NCI-H524 treated with DMSO at 0.1 percent for 48 hours (cell line): ENCODE results near the gene MBLAC1.
A peak's percentile ranks its signal among the peaks of the same experiment; 100 is the strongest.

Experiments
- DNase-seq: peaks from one replicate; lab custom pipeline; 2025; lab: John Stamatoyannopoulos, UW

MBLAC1 gene

GRCh38 chr7:100126931-100127865 lies at the start of gene MBLAC1:
MBLAC1 (plus strand) TSS chr7:100126967; CDS start chr7:100127396, 429 bp downstream.
- peak; percentile 50 for DNase-seq

GRCh38 chr7:100077205-100077604 lies 49.6 kb upstream of the MBLAC1 start:
- DNase-seq = no peak

- no peak for DNase-seq
Observed at GRCh38 chr7:100079024-100079560, 47.7 kb upstream of the MBLAC1 start.

- DNase-seq = no peak
Observed at GRCh38 chr7:100080907-100081534, 45.7 kb upstream of the MBLAC1 start.

GRCh38 chr7:100081535-100082102 lies 45.1 kb upstream of the MBLAC1 start, which contains the start of gene ZNF3:
ZNF3 (minus strand) TSS chr7:100081723; CDS start chr7:100077357, 4,366 bp downstream.
- DNase-seq = peak; percentile 86

GRCh38 chr7:100082978-100083377 lies 43.8 kb upstream of the MBLAC1 start:
- no peak for DNase-seq

- DNase-seq = no peak
Observed at GRCh38 chr7:100085515-100085914, 41.3 kb upstream of the MBLAC1 start.

- no peak for DNase-seq
Observed at GRCh38 chr7:100087055-100087750, 39.6 kb upstream of the MBLAC1 start.

GRCh38 chr7:100088095-100088620 lies 38.6 kb upstream of the MBLAC1 start:
- DNase-seq = no peak

- no peak for DNase-seq
Observed at GRCh38 chr7:100088621-100089457, 37.9 kb upstream of the MBLAC1 start, which contains the start of gene COPS6. COPS6 (plus strand) TSS chr7:100088969; CDS start chr7:100088991, 22 bp downstream.

GRCh38 chr7:100089458-100090196 lies 37.1 kb upstream of the MBLAC1 start:
- DNase-seq = no peak

GRCh38 chr7:100090527-100091410 lies 36.0 kb upstream of the MBLAC1 start:
- DNase-seq = peak; percentile 65

GRCh38 chr7:100091411-100092181 lies 35.2 kb upstream of the MBLAC1 start:
- DNase-seq = no peak

- no peak for DNase-seq
Observed at GRCh38 chr7:100093054-100093453, 33.7 kb upstream of the MBLAC1 start.

- no peak for DNase-seq
Observed at GRCh38 chr7:100093498-100093897, 33.3 kb upstream of the MBLAC1 start.

- no peak for DNase-seq
Observed at GRCh38 chr7:100093925-100094486, 32.8 kb upstream of the MBLAC1 start.

- DNase-seq = no peak
Observed at GRCh38 chr7:100095289-100095688, 31.5 kb upstream of the MBLAC1 start.

GRCh38 chr7:100095704-100096103 lies 31.1 kb upstream of the MBLAC1 start:
- DNase-seq = no peak
